Activated gamma-delta T cell (primary cell): ENCODE data around the gene CCNT2.
"Not testable (repeated sequence)": the region's sequence is repeated elsewhere in the genome, so short reads cannot be mapped to it uniquely, and the experiment has no call there.

Experiments used
- DNase-seq: peaks from one replicate; lab custom pipeline; 2025; lab: John Stamatoyannopoulos, UW

The CCNT2 gene

GRCh38 chr2:134975281-134976009 is 56.8 kb downstream of the CCNT2 start:
- DNase-seq: no peak

- no peak for DNase-seq
Measured at GRCh38 chr2:134976074-134976702, 57.6 kb downstream of the CCNT2 start.

- DNase-seq: not testable (repeated sequence)
Measured at GRCh38 chr2:134977104-134977503, 58.5 kb downstream of the CCNT2 start.

- no peak for DNase-seq
Measured at GRCh38 chr2:134979221-134979620, 60.6 kb downstream of the CCNT2 start.

- DNase-seq: no peak
Measured at GRCh38 chr2:134980639-134981038, 62.0 kb downstream of the CCNT2 start.

GRCh38 chr2:134982603-134983002 is 64.0 kb downstream of the CCNT2 start:
- no peak for DNase-seq

GRCh38 chr2:134985061-134985460 is 66.4 kb downstream of the CCNT2 start:
- DNase-seq: no peak

GRCh38 chr2:134988994-134989605 is 70.5 kb downstream of the CCNT2 start:
- no peak for DNase-seq

GRCh38 chr2:134999521-134999920 is 80.9 kb downstream of the CCNT2 start:
- DNase-seq: no peak

- DNase-seq: no peak
Measured at GRCh38 chr2:135002836-135003235, 84.2 kb downstream of the CCNT2 start.

GRCh38 chr2:135004005-135004746 is 85.6 kb downstream of the CCNT2 start:
- DNase-seq: peak; percentile 21

- no peak for DNase-seq
Measured at GRCh38 chr2:135005753-135006152, 87.1 kb downstream of the CCNT2 start.
